Measurements from ENCODE around the gene CHI3L1.

DNA sequence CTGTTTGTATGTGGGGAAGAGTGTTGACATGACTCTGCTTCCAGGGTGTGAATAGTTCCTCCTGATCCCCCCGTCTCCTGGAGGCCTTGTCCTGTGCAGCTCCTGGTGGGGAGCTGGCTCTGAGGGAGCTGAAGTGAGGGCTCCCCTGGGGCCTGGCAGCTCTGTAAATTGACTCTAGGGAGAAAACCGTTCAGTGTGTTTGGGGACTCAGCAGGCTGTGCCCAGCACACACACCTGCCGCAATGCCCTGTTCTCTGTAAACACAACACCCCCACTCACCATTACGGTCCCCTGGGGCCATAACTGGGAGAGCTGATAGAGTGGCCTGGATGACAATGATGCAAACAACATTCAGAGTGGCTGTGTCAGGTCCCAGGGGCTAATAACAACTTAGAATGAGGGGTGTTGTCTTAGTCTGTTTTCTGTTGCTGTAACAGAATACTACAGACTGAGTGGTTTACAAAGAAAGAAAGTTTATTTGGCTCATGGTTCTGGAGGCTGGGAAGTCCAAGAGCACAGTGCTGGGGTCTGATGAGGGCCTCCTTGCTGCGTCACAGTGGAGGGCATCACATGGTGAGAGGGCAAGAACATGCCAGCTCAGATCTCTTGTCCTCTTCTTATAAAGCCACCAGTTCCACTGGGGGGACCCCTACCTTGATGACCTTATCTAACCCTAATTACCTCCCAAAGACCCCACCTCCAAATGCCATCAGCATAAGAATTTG, 43.7 kb downstream of the CHI3L1 start:
- TF ChIP-seq CTCF (IDR thresholded peaks at IDR 0.05; ENCODE audit: poor library complexity) (no peak), EZH2 (IDR thresholded peaks at IDR 0.05; ENCODE audit: borderline replicate concordance) (no peak), EZH2phosphoT487 (IDR thresholded peaks at IDR 0.05; ENCODE audit: low read depth, severe bottlenecking, unreplicated experiment) (no peak)
